PC-3 (cell line): ENCODE measurements around the gene RGL2. TPM values are rescaled to one million over a fixed set of nuclear protein-coding genes. Genes with fewer than 3 reads are reported as not detected.

ENCODE experiments used
- ATAC-seq: fragments of 200-7000 bp; cut with Tn5 transposase; 2 replicates; pipeline ENCODE4 v1.9.1; 2020; ENCODE audit warnings: mild to moderate bottlenecking, moderate library complexity
- BruUV-seq: library from RNA; stranded (reverse); fragments of 400-500 nt; replicated peaks from 2 replicates; lab custom pipeline; 2021; lab: Mats Ljungman, UMichigan
- CTCF ChIA-PET: fragments of 300-600 bp; sonication (Branson Sonifier 250); formaldehyde crosslinking; loops from one replicate; lab custom pipeline; 2022; ENCODE audit warnings: antibody characterized with exemption; lab: Charles Lee
- POLR2A ChIA-PET: fragments of 300-600 bp; sonication (Branson Sonifier 250); formaldehyde crosslinking; loops from one replicate; lab custom pipeline; 2022; ENCODE audit warnings: antibody characterized with exemption; ENCODE audit not compliant: unreplicated experiment; lab: Charles Lee
- DNase-seq: peaks from one replicate; pipeline ENCODE4 v3.0.0-alpha.2; 2015
- H2AFZ ChIP-seq: fragments of 300-600 bp; sonication (generic); 2 replicates; pipeline ENCODE4 v1.6.0; 2016; ENCODE audit warnings: antibody characterized with exemption, low read length
- H3F3A ChIP-seq: fragments of 300-600 bp; sonication (generic); one replicate; pipeline ENCODE4 v1.6.0; 2017; ENCODE audit warnings: antibody characterized with exemption, low read length, control low read depth, mild to moderate bottlenecking; ENCODE audit not compliant: unreplicated experiment
- H3K27ac ChIP-seq: fragments of 300-600 bp; sonication (generic); 2 replicates; pipeline ENCODE4 v1.5.1; 2016; ENCODE audit warnings: mild to moderate bottlenecking, low read length
- H3K27me3 ChIP-seq: fragments of 300-600 bp; sonication (generic); 2 replicates; pipeline ENCODE4 v1.6.1; 2016; ENCODE audit warnings: low read length, mixed read lengths
- H3K36me3 ChIP-seq: fragments of 300-600 bp; sonication (generic); 2 replicates; pipeline ENCODE4 v1.6.1; 2016; ENCODE audit warnings: low read depth, mixed run types, low read length, mixed read lengths
- H3K4me1 ChIP-seq: fragments of 300-600 bp; sonication (generic); 2 replicates; pipeline ENCODE4 v1.5.1; 2016; ENCODE audit warnings: low read length; ENCODE audit not compliant: insufficient read depth
- H3K4me2 ChIP-seq: fragments of 300-600 bp; sonication (generic); 2 replicates; pipeline ENCODE4 v1.6.0; 2016; ENCODE audit warnings: low read length
- H3K4me3 ChIP-seq: fragments of 300-600 bp; sonication (generic); 2 replicates; pipeline ENCODE4 v1.5.1; 2016; ENCODE audit warnings: mild to moderate bottlenecking, low read length, mixed read lengths
- H3K79me2 ChIP-seq: fragments of 300-600 bp; sonication (generic); 2 replicates; pipeline ENCODE4 v1.6.1; 2017; ENCODE audit warnings: low read length, mixed read lengths
- H3K9ac ChIP-seq: fragments of 300-600 bp; sonication (generic); 2 replicates; pipeline ENCODE4 v1.6.0; 2016; ENCODE audit warnings: mild to moderate bottlenecking, low read length
- H3K9me2 ChIP-seq: fragments of 300-600 bp; sonication (generic); replicated peaks from 2 replicates; pipeline ENCODE4 v1.6.1; 2016; ENCODE audit warnings: mixed run types, low read length, mixed read lengths
- H3K9me3 ChIP-seq: fragments of 300-600 bp; sonication (generic); 2 replicates; pipeline ENCODE4 v1.6.1; 2016; ENCODE audit warnings: low read length, mixed read lengths
- H4K20me1 ChIP-seq: fragments of 300-600 bp; sonication (generic); 2 replicates; pipeline ENCODE4 v1.6.1; 2016; ENCODE audit warnings: low read length, mixed read lengths
- EZH2 ChIP-seq: fragments of 300-600 bp; sonication (generic); IDR thresholded peaks from one replicate; pipeline ENCODE4 v1.6.1; 2017; ENCODE audit warnings: antibody characterized with exemption, mild to moderate bottlenecking, low read length; ENCODE audit not compliant: unreplicated experiment
- EZH2phosphoT487 ChIP-seq: fragments of 300-600 bp; sonication (generic); IDR thresholded peaks from 2 replicates; pipeline ENCODE4 v1.6.1; 2018; ENCODE audit warnings: mild to moderate bottlenecking, antibody characterized with exemption, low read length, borderline replicate concordance
- intact Hi-C: fragments of 100-400 bp; cut with micrococcal nuclease; formaldehyde crosslinking; loops from 2 replicates; pipeline ENCODE4 v1.9.0; 2023
- total RNA-seq: library from RNA; depleted of rRNA; stranded (reverse); fragments of >200 nt; gene quantifications from 2 replicates; pipeline ENCODE4 v1.2.3, GENCODE V29; 2014
- TF ChIP-seq, protein P1 (sequence below): fragments of 300-600 bp; sonication (generic); conservative IDR thresholded peaks from 2 replicates; pipeline ENCODE4 v1.5.1; 2017; ENCODE audit warnings: antibody characterized with exemption, low read depth, mild to moderate bottlenecking, low read length

The RGL2 gene
- total RNA-seq, 1 experiment from 2014 or later: 34.9 TPM

DNA sequence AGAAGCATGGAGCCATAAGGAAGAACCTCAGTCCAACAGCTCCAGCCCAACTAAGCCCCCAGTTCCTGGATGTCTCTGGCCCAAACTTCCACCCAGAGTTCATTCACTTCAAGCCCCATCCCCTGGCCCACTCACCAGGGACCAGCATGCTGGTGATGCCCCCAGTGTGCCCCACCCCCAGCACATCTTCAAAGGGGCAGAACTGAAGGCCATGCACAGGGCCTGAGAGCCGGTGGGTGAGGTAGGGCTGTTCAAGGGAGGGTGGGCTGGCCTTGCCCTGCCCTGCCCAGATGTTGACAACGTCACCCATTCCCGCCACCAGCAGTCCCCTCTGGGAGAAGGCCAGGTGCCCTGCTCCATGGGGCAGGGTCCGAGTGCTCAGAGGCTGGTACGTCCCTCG, 18.2 kb downstream of the RGL2 start:
- CTCF ChIA-PET: no interaction called here
- no peak overlapping the region for H3K9ac ChIP-seq

DNA sequence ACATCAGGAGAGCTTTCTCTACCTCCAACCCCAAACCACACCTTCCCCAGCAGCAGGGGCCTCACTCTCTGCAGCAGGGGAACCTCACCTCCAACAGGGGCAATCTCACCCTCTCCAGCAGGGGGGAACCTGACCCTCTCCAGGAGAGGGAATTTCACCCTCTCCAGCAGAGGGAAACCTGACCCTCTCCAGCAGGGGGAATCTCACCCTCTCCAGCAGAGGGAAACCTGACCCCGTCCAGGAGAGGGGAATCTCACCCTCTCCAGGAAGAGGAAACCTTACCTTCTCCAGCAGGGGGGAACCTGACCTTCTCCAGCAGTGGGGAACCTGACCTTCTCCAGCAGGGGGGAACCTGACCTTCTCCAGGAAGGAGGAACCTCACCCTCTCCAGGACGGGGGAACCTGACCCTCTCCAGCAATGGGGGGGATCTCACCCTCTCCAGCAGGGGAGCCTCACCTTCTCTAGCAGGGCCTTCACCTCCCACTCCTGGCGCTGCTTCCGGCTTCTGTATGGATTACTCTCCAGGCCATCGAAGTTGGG, 18.7 kb downstream of the RGL2 start:
- TF ChIP-seq EZH2: no peak
- TF ChIP-seq, protein P1, sequence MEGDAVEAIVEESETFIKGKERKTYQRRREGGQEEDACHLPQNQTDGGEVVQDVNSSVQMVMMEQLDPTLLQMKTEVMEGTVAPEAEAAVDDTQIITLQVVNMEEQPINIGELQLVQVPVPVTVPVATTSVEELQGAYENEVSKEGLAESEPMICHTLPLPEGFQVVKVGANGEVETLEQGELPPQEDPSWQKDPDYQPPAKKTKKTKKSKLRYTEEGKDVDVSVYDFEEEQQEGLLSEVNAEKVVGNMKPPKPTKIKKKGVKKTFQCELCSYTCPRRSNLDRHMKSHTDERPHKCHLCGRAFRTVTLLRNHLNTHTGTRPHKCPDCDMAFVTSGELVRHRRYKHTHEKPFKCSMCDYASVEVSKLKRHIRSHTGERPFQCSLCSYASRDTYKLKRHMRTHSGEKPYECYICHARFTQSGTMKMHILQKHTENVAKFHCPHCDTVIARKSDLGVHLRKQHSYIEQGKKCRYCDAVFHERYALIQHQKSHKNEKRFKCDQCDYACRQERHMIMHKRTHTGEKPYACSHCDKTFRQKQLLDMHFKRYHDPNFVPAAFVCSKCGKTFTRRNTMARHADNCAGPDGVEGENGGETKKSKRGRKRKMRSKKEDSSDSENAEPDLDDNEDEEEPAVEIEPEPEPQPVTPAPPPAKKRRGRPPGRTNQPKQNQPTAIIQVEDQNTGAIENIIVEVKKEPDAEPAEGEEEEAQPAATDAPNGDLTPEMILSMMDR: peak; percentile 95
- TF ChIP-seq EZH2phosphoT487: no peak
- BruUV-seq: no TSS peak
- Histone ChIP-seq H3K4me1 (peaks cover 23% of the 10 kb centered on the region), H3K36me3 (peaks cover 29% of the 10 kb centered on the region), H3K4me3 (no peak overlapping the region), H3K27ac (no peak overlapping the region), H4K20me1 (peaks cover 9% of the 10 kb centered on the region), H3K27me3 (no peaks in the 10 kb centered on the region), H3K9me3 (no peaks in the 10 kb centered on the region), H2AFZ (no peak overlapping the region), H3K9ac (no peak overlapping the region), H3K4me2 (no peak overlapping the region), H3K9me2 (no peaks in the 10 kb centered on the region), H3K79me2 (peaks cover 8% of the 10 kb centered on the region), H3F3A (peaks cover 15% of the 10 kb centered on the region)
- CTCF ChIA-PET: no interaction called here
- POLR2A ChIA-PET: no interaction called here
- ATAC-seq (peak; percentile 62), DNase-seq (peak; percentile 83)
- intact Hi-C loops: loop anchor here (10.0 kb wide), 1 partner anchor 75 kb away; the partner anchor contains the start of genes HSD17B8, RING1, RXRB and SLC39A7

More for the DNA sequence above, 18.2 kb downstream of the RGL2 start:
- no peaks in the 10 kb centered on the region for H3K9me3 ChIP-seq
- intact Hi-C loops: no loop called here
- TF ChIP-seq EZH2 (no peak), EZH2phosphoT487 (no peak)
- TF ChIP-seq, protein P1: no peak
- H3K27me3 ChIP-seq: no peaks in the 10 kb centered on the region
- no peak overlapping the region for H3K4me2 ChIP-seq
- DNase-seq: no peak
- no peak for ATAC-seq
- POLR2A ChIA-PET: interaction anchor here (0.6 kb wide), 1 partner anchor 311 kb away, joined by 3 read pairs; no protein-coding TSS in a partner anchor
- no TSS peak for BruUV-seq
- peaks cover 18% of the 10 kb centered on the region for H3K4me1 ChIP-seq
- peaks cover 24% of the 10 kb centered on the region for H3K36me3 ChIP-seq
- no peak overlapping the region for H2AFZ ChIP-seq
- H3K79me2 ChIP-seq: peaks cover 3% of the 10 kb centered on the region; the same call in 1 of the 2 replicates
- no peaks in the 10 kb centered on the region for H3K9me2 ChIP-seq
- no peak overlapping the region for H3K4me3 ChIP-seq
- H3K27ac ChIP-seq: no peak overlapping the region
- H4K20me1 ChIP-seq: peaks cover 4% of the 10 kb centered on the region; the same call in 1 of the 2 replicates
- H3F3A ChIP-seq: peaks cover 10% of the 10 kb centered on the region

DNA sequence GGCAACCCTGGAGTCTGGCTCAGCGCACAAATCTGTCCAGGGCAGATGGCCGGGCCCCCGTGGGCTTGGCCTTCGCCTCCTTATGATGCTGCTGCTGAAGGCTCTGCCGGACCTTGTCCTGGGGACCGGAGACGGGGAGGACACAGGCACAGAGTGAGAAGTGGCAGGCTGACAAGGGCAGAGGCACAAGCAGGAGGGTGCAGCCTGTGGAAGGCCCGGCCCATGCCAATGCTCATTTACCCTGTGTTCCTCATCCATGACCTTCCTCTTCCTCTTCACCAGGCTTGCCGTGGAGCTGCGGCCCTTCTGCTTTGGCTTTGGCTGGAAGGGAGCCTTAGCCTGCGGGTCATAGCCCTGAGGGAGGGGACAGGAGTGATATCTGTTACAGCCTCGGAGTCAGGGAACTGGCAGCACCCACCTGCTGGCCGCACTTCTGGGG, 19.5 kb downstream of the RGL2 start:
- ChIA-PET CTCF (no interaction called here), POLR2A (no interaction called here)
- Histone ChIP-seq H3K27ac (no peak overlapping the region), H3K9me3 (no peaks in the 10 kb centered on the region), H3K4me2 (no peak overlapping the region), H3K79me2 (peaks cover 15% of the 10 kb centered on the region), H3K9me2 (no peaks in the 10 kb centered on the region), H3K9ac (no peak overlapping the region), H3K36me3 (peaks cover 30% of the 10 kb centered on the region), H4K20me1 (peaks cover 17% of the 10 kb centered on the region), H2AFZ (no peak overlapping the region), H3K27me3 (no peaks in the 10 kb centered on the region), H3F3A (peaks cover 23% of the 10 kb centered on the region), H3K4me1 (peaks cover 31% of the 10 kb centered on the region), H3K4me3 (no peak overlapping the region)
- DNase-seq (no peak), ATAC-seq (no peak)
- intact Hi-C loops: loop anchor here (10.0 kb wide), 1 partner anchor 74 kb away; the partner anchor contains the start of genes HSD17B8, RING1, RXRB and SLC39A7
- no TSS peak for BruUV-seq
- TF ChIP-seq EZH2phosphoT487: no peak
- TF ChIP-seq, protein P1: no peak
- no peak for TF ChIP-seq EZH2
